SU-DHL-6 (cell line): ENCODE results near the gene LRRC75A.

Experiments
- H2AFZ ChIP-seq: fragments of 200-600 bp; sonication (generic); 2 replicates; pipeline ENCODE4 v1.6.1; 2014; ENCODE audit warnings: low read depth, mild to moderate bottlenecking, moderate library complexity, mixed read lengths, antibody characterized with exemption, low read length; ENCODE audit not compliant: severe bottlenecking
- H3F3A ChIP-seq: fragments of 200-600 bp; shearing (Covaris generic); 2 replicates; pipeline ENCODE4 v1.6.0; 2016; ENCODE audit warnings: antibody characterized with exemption, mild to moderate bottlenecking; ENCODE audit not compliant: insufficient read depth
- H3K27ac ChIP-seq: fragments of 200-600 bp; sonication (generic); 2 replicates; pipeline ENCODE4 v1.5.1; 2016; ENCODE audit warnings: low read depth, mild to moderate bottlenecking, low read length, moderate library complexity, mixed read lengths
- H3K27me3 ChIP-seq: fragments of 200-600 bp; sonication (generic), shearing (Covaris generic); 2 replicates; pipeline ENCODE4 v1.6.0; 2014; ENCODE audit warnings: mild to moderate bottlenecking, low read length
- H3K36me3 ChIP-seq: fragments of 200-600 bp; sonication (generic); 2 replicates; pipeline ENCODE4 v1.6.1; 2014; ENCODE audit warnings: mild to moderate bottlenecking, low read length, mixed read lengths
- H3K4me2 ChIP-seq: fragments of 300-600, 200-600 bp; shearing (Covaris generic), sonication (generic); 2 replicates; pipeline ENCODE4 v1.6.0; 2014; ENCODE audit warnings: low read length, low read depth, mild to moderate bottlenecking; ENCODE audit not compliant: poor library complexity, severe bottlenecking
- H3K4me3 ChIP-seq: fragments of 200-600 bp; sonication (generic); 2 replicates; pipeline ENCODE4 v1.5.1; 2014; ENCODE audit warnings: antibody characterized with exemption, low read length, mild to moderate bottlenecking, mixed read lengths; ENCODE audit not compliant: insufficient read depth, poor library complexity, severe bottlenecking
- H3K79me2 ChIP-seq: fragments of 200-600 bp; sonication (generic); 2 replicates; pipeline ENCODE4 v1.6.1; 2014; ENCODE audit warnings: mild to moderate bottlenecking, low read length, moderate library complexity; ENCODE audit not compliant: insufficient read depth
- H3K9ac ChIP-seq: fragments of 200-600 bp; sonication (generic); 2 replicates; pipeline ENCODE4 v1.7.0; 2014; ENCODE audit warnings: mild to moderate bottlenecking, low read length
- H3K9me2 ChIP-seq: fragments of 200-600 bp; sonication (generic); replicated peaks from 2 replicates; pipeline ENCODE4 v1.6.1; 2014; ENCODE audit warnings: low read length; ENCODE audit not compliant: insufficient read depth
- H3K9me3 ChIP-seq: fragments of 200-600 bp; sonication (generic); 2 replicates; pipeline ENCODE4 v1.6.1; 2014; ENCODE audit warnings: low read length, mixed read lengths; ENCODE audit not compliant: insufficient read depth
- H4K20me1 ChIP-seq: fragments of 200-600 bp; sonication (generic); 2 replicates; pipeline ENCODE4 v1.6.1; 2014; ENCODE audit warnings: low read depth, mild to moderate bottlenecking, antibody characterized with exemption, low read length, moderate library complexity, mixed read lengths
- EZH2phosphoT487 ChIP-seq: fragments of 200-600 bp; sonication (generic), shearing (Covaris generic); conservative IDR thresholded peaks from 2 replicates; pipeline ENCODE4 v1.6.1; 2018; ENCODE audit warnings: mild to moderate bottlenecking, antibody characterized with exemption, low read length, moderate library complexity, mixed read lengths
- TF ChIP-seq, protein P1 (sequence below): fragments of 200-600 bp; sonication (generic); IDR thresholded peaks from one replicate; pipeline ENCODE4 v1.5.1; 2017; ENCODE audit warnings: antibody characterized with exemption, mild to moderate bottlenecking, low read length, moderate library complexity; ENCODE audit not compliant: insufficient read depth, poor library complexity, severe bottlenecking

The LRRC75A gene

DNA sequence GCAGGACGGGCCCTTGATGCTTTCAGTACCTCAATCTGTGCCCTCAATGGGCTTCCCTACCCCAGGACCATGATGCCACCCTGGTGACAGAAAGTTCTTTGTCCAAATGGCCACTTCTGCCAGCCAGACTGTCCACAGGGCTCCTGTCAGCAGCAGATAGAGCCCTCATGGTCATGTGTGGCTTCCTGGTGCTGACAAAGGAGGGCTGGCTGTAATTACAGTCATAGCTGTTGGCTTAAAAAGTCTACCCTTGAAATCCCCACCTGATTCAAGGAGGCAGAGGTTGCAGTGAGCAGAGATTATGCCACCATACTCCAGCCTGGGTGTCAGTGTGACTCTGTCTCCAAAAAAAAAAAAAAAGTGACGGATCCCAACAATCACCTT lies 73.3 kb downstream of the LRRC75A start:
- no peaks in the 10 kb centered on the region for H3K9me3 ChIP-seq
- no peak overlapping the region for H3K4me3 ChIP-seq
- H3F3A ChIP-seq, result no peaks in the 10 kb centered on the region
- H3K27me3 ChIP-seq, result no peaks in the 10 kb centered on the region
- no peaks in the 10 kb centered on the region for H3K79me2 ChIP-seq
- H3K9me2 ChIP-seq, result no peaks in the 10 kb centered on the region
- H3K9ac ChIP-seq, result no peak overlapping the region
- no peak for TF ChIP-seq EZH2phosphoT487
- TF ChIP-seq, protein P1, sequence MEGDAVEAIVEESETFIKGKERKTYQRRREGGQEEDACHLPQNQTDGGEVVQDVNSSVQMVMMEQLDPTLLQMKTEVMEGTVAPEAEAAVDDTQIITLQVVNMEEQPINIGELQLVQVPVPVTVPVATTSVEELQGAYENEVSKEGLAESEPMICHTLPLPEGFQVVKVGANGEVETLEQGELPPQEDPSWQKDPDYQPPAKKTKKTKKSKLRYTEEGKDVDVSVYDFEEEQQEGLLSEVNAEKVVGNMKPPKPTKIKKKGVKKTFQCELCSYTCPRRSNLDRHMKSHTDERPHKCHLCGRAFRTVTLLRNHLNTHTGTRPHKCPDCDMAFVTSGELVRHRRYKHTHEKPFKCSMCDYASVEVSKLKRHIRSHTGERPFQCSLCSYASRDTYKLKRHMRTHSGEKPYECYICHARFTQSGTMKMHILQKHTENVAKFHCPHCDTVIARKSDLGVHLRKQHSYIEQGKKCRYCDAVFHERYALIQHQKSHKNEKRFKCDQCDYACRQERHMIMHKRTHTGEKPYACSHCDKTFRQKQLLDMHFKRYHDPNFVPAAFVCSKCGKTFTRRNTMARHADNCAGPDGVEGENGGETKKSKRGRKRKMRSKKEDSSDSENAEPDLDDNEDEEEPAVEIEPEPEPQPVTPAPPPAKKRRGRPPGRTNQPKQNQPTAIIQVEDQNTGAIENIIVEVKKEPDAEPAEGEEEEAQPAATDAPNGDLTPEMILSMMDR, result no peak
- H3K27ac ChIP-seq, result no peak overlapping the region
- H3K4me2 ChIP-seq, result no peak overlapping the region
- H2AFZ ChIP-seq, result no peak overlapping the region
- no peaks in the 10 kb centered on the region for H3K36me3 ChIP-seq
- no peaks in the 10 kb centered on the region for H4K20me1 ChIP-seq

DNA sequence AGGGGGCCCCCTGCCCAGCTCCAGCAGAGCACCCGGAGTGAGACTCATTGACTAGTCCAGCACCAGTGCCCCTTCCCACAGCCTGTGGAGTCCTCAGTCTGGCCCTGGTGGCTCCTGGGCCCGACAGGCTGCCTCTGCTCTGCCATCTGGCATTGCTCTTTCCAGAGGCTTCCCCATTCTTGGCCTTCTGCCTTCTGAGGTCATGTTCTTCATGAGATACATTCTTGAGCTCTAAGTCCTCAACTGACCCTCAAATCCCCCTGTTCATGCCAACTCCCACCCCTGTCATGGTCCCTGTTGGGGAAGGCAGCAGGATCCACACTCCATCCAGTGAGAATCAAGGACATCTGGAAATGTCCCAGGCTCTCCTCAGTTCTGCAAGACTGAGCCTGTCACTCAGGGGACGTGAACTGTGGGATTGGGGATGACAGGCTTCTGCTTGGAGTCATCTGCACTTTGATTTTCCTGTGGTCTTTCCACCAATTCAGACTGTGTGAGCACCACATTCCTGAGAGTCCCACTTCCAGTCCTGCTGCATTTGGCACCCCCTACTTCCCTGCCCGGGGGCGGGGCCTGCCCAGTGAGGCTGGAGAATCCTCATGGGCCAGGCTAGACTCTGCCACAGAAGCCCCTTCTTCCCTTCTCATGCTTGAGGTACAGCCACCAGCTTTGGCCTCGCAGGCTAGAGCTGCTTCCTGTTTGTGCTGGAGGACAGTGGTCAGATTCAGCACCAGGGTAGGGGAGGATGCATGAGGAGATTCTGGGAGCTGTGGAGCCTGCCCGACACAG lies 73.9 kb downstream of the LRRC75A start:
- no peak overlapping the region for H3K27ac ChIP-seq
- no peak for TF ChIP-seq EZH2phosphoT487
- TF ChIP-seq, protein P1, result no peak
- no peaks in the 10 kb centered on the region for H4K20me1 ChIP-seq
- no peaks in the 10 kb centered on the region for H3K36me3 ChIP-seq
- H2AFZ ChIP-seq, result no peak overlapping the region
- H3K4me2 ChIP-seq, result no peak overlapping the region
- H3K9me2 ChIP-seq, result no peaks in the 10 kb centered on the region
- no peak overlapping the region for H3K4me3 ChIP-seq
- H3K79me2 ChIP-seq, result no peaks in the 10 kb centered on the region
- H3K9me3 ChIP-seq, result no peaks in the 10 kb centered on the region
- H3K9ac ChIP-seq, result no peak overlapping the region
- H3K27me3 ChIP-seq, result no peaks in the 10 kb centered on the region
- no peaks in the 10 kb centered on the region for H3F3A ChIP-seq

DNA sequence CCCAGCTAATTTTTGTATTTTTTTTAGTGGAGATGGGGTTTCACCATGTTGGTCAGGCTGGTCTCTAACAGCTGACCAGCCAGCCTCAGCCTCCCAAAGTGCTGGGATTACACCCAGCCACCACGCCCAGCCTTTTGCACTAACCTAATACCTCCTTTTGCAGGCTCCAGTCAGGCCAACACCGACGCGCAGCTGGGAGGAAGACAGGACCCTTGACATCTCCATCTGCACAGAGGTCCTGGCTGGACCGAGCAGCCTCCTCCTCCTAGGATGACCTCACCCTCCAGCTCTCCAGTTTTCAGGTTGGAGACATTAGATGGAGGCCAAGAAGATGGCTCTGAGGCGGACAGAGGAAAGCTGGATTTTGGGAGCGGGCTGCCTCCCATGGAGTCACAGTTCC lies 74.6 kb downstream of the LRRC75A start:
- H3K27ac ChIP-seq, result no peak overlapping the region
- H3K9me3 ChIP-seq, result no peaks in the 10 kb centered on the region
- no peak overlapping the region for H3K9ac ChIP-seq
- no peaks in the 10 kb centered on the region for H3K79me2 ChIP-seq
- H3K4me2 ChIP-seq, result no peak overlapping the region
- no peak overlapping the region for H3K4me3 ChIP-seq
- no peaks in the 10 kb centered on the region for H3F3A ChIP-seq
- TF ChIP-seq EZH2phosphoT487, result no peak
- TF ChIP-seq, protein P1, result no peak
- H3K36me3 ChIP-seq, result no peaks in the 10 kb centered on the region
- H3K27me3 ChIP-seq, result no peaks in the 10 kb centered on the region
- H3K9me2 ChIP-seq, result no peaks in the 10 kb centered on the region
- no peaks in the 10 kb centered on the region for H4K20me1 ChIP-seq
- H2AFZ ChIP-seq, result no peak overlapping the region
